Central memory CD8-positive, alpha-beta T cell (primary cell): Measurements from ENCODE around the gene NDUFB5.
"Not testable (repeated sequence)": the region's sequence is repeated elsewhere in the genome, so short reads cannot be mapped to it uniquely, and the experiment has no call there.

ENCODE experiments used
- ATAC-seq: fragments of 150-1000 bp; cut with Tn5 transposase; replicated peaks from 2 replicates; pipeline ENCODE4 v1.10.0; 2022; ENCODE audit warnings: mild to moderate bottlenecking, moderate FRiP score, moderate number of reproducible peaks; ENCODE audit not compliant: poor library complexity, severe bottlenecking; ENCODE audit errors: extremely low read depth
- DNase-seq, 2 donors: peaks; one replicate each; pipeline ENCODE4 v3.0.0; 2021; ENCODE audit warnings: low spot score in 2 of 2
- H3K27ac Mint-ChIP-seq: one replicate; pipeline ENCODE4 v1.8.0; 2022; ENCODE audit warnings: low read depth, mild to moderate bottlenecking, moderate library complexity, mixed read lengths
- H3K27me3 Mint-ChIP-seq: one replicate; pipeline ENCODE4 v1.8.0; 2022; ENCODE audit warnings: mixed read lengths
- H3K36me3 Mint-ChIP-seq: one replicate; pipeline ENCODE4 v1.8.0; 2022; ENCODE audit warnings: mild to moderate bottlenecking, moderate library complexity, mixed read lengths; ENCODE audit not compliant: insufficient read depth
- H3K4me1 Mint-ChIP-seq: one replicate; pipeline ENCODE4 v1.8.0; 2022; ENCODE audit warnings: mixed read lengths
- H3K4me3 Mint-ChIP-seq: one replicate; pipeline ENCODE4 v1.8.0; 2022; ENCODE audit warnings: mild to moderate bottlenecking, moderate library complexity, mixed read lengths
- H3K9me3 Mint-ChIP-seq: one replicate; pipeline ENCODE4 v1.8.0; 2022; ENCODE audit warnings: mixed read lengths

The NDUFB5 gene

DNA sequence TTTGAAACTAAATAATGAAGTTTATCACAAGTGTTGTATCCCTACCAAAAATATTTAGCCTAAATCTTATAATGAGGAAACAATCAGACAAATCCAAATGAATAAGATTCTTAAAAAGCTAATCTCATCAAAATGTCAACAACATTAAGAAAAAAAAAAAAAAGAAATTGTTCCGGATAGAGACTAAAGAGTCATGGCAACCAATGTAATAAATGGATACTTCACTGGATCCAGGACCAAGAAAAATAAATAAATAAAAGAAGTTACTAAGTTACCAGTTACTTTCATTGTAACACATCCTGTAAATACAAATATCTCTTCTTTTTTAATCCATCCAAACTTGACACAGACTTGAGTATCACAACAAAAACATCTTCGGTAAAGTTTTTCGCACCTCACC is 763 bp upstream of the NDUFB5 start:
- Mint-ChIP-seq H3K36me3 (peaks cover 29% of the 10 kb centered on the region), H3K4me1 (peaks cover 25% of the 10 kb centered on the region), H3K27me3 (no peaks in the 10 kb centered on the region), H3K4me3 (peak overlapping the region; percentile 98), H3K27ac (peak overlapping the region; percentile 99), H3K9me3 (no peaks in the 10 kb centered on the region)
- DNase-seq (no peak), ATAC-seq (peak; percentile 14)

DNA sequence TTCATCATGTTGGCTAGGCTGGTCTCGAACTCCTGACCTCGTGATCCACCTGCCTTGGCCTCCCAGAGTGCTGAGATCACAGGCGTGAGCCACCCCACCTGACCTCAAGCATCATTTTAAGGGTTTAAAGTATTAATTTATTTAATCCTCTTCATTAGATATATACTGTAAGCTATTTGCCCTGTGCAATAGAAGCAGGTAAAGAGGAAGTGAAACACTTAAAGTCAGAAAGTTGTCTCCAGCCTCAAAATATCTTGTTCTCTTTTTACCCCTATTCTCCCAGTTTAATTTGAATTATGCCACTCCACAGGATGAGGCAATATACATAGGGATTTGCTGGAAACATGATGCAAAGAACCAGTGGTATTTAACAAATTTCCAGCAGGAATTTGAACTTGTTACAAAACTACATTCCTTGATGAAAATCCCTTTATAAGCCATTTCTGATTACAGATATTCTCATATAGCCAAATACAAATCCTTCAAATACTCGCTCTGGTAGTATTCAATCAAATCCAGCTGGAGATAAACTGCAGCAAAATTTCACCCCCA is 2.0 kb downstream of the NDUFB5 start:
- ATAC-seq: no peak
- peak overlapping the region; percentile 11 for H3K4me3 Mint-ChIP-seq
- no peak for DNase-seq
- H3K27me3 Mint-ChIP-seq: no peaks in the 10 kb centered on the region
- peaks cover 41% of the 10 kb centered on the region for H3K4me1 Mint-ChIP-seq
- H3K9me3 Mint-ChIP-seq: no peaks in the 10 kb centered on the region
- H3K36me3 Mint-ChIP-seq: peaks cover 9% of the 10 kb centered on the region
- H3K27ac Mint-ChIP-seq: peak overlapping the region; percentile 38

DNA sequence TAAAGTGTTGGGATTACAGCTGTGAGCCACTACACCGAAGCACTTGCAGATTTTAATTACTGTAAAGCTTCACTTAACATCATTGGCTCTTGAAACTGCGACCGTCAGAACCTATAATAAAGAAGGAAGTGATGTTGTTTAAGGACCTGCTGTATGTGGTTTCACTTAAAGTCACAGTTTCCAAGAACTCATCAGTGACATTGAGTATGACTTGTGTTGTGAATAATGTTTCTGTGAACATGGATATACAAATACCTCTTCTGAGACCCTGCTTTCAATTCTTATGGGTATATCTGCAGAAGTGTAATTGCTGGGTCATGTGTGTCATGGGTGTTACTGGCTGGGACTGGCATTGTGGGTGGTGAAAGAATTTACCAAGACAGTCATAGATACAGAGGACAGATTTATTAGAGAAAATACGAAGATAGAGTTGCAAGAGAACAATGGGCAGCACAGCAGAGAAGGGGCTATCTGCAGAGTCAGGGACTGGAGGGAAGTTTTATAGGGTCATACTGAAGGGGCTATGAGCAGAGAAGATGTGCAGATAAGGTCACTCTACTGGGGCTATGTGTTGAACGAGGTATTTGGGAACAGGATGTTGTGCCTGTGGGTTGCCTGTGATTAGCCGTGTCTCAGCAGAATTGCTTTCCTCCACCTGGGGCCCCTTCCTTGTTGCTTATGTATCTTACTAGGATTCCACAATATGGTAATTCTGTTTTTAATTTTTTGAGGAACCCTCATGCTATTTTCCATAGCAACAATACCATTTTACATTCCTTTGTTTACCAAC is 4.5 kb downstream of the NDUFB5 start:
- Mint-ChIP-seq H3K4me3 (peak overlapping the region; percentile 48), H3K27ac (peak overlapping the region; percentile 80), H3K9me3 (no peaks in the 10 kb centered on the region), H3K36me3 (peaks cover 8% of the 10 kb centered on the region), H3K27me3 (no peaks in the 10 kb centered on the region), H3K4me1 (peaks cover 41% of the 10 kb centered on the region)
- peak; percentile 8 for ATAC-seq
- DNase-seq: no peak

DNA sequence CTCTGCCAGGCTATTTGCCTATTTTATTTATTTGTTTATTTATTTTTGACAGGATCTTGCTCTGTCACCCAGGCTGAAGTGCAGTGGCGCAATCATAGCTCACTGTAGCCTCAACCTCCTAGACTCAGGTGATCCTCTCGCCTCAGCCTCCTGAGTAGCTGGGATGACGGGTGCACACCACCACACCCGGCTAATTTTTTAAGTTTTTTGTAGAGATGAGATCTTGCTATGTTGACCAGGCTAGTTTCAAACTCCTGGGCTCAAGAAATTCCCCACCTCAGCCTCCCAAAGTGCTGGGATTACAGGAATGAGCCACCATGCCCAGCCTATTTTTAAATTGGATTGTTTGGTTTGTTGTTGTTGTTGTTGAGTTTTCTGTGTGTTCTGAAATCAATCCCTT is 5.5 kb downstream of the NDUFB5 start:
- Mint-ChIP-seq H3K27me3 (no peaks in the 10 kb centered on the region), H3K9me3 (no peaks in the 10 kb centered on the region), H3K4me3 (no peak overlapping the region), H3K4me1 (peaks cover 35% of the 10 kb centered on the region), H3K27ac (peak overlapping the region; percentile 80), H3K36me3 (no peaks in the 10 kb centered on the region)
- no peak for DNase-seq
- ATAC-seq: no peak

DNA sequence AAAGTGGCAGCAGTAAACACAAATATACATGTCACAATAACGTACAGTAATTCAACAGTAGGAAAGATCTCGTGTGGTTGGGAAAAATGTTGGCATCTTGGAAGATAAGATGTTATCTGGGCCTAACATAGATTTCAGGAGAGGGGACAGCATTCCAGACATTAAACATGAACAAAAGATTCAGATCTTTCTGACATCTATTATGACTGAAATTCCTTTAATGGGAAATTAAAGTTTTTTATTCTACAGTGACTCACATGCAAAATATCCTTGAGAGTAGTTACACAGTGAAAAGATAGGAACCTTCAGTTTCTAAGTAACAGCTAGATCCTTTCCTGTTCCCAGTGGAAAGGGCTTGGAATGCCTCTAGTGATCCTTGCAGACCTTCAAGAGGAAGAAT is 9.2 kb downstream of the NDUFB5 start:
- Mint-ChIP-seq H3K4me3 (no peak overlapping the region), H3K27ac (no peak overlapping the region), H3K36me3 (peaks cover 12% of the 10 kb centered on the region), H3K9me3 (no peaks in the 10 kb centered on the region), H3K4me1 (peaks cover 16% of the 10 kb centered on the region), H3K27me3 (no peaks in the 10 kb centered on the region)
- DNase-seq (no peak), ATAC-seq (no peak)

DNA sequence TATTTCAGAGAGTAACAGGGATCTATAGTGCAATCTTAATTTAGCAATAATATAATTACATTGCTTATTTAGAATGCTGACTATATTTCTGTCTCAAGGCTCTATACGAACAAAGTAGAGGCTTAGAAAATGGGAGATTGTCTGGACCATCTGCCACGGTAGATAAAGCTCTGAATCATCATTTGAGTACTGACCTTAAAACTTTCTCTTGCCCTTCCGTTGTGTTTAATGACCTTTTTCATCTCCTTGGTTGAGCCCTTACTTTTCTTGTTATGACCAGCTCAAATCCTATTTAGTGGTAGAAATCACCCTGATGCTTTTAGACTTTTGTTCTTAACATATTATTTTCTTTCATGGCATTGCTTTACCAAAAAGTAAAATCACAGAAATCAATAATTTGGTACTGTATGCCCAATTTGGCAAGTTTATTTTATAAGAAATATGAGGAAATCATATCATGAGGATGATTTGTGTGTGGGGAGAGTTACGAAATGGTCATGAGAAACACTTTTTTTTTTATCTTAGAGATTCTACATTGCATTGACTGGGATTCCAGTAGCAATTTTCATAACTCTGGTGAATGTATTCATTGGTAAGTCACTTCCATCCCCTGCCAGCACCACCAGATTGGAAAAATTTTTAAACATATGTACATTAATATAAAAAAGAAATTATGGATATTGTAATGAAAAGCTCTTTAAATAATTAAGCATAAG is 11.0 kb downstream of the NDUFB5 start:
- ATAC-seq (no peak), DNase-seq (no peak)
- H3K4me3 Mint-ChIP-seq: no peak overlapping the region
- peaks cover 20% of the 10 kb centered on the region for H3K36me3 Mint-ChIP-seq
- no peaks in the 10 kb centered on the region for H3K27me3 Mint-ChIP-seq
- H3K9me3 Mint-ChIP-seq: no peaks in the 10 kb centered on the region
- H3K4me1 Mint-ChIP-seq: peaks cover 4% of the 10 kb centered on the region
- no peak overlapping the region for H3K27ac Mint-ChIP-seq

DNA sequence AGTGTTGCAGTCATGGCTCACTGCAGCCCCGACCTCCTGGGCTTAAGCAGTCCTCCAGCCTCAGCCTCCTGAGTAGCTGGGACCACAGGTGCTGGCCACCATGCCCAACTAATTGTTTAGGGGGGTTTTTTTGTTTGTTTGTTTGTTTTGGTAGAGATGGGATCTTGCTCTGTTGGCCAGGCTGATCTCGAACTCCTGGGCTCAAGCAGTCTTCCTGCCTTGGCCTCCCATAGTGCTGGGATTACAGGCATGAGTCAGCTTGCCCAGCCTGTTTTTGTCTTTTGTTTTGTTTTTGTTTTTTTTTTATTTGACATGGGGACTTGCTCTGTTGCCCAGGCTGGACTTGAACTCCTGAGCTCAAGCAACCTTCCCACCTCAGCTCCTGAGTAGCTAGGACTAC is 17.4 kb downstream of the NDUFB5 start:
- Mint-ChIP-seq H3K27me3 (no peaks in the 10 kb centered on the region), H3K27ac (no peak overlapping the region), H3K4me3 (no peak overlapping the region), H3K36me3 (peaks cover 55% of the 10 kb centered on the region), H3K4me1 (no peaks in the 10 kb centered on the region), H3K9me3 (no peaks in the 10 kb centered on the region)
- DNase-seq (no peak), ATAC-seq (no peak)

DNA sequence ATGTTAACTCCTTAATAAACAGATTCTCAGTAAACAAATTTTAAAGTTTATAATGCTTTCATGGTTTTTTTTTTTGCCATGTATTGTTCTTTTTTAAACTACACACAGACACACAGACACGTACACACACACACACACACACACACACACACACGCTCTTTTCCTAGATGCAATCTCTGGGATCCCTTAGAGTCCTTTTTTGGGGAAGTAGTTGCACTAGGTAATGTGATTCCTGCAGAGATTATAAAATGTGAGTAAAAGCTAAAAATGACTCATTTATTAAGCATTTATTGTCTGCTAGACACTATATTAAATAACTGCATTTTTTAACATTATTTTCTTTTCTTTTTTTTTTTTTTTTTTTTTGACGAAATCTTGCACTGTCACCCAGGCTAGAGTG is 19.9 kb downstream of the NDUFB5 start:
- H3K4me1 Mint-ChIP-seq: no peaks in the 10 kb centered on the region
- H3K9me3 Mint-ChIP-seq: no peaks in the 10 kb centered on the region
- peaks cover 45% of the 10 kb centered on the region for H3K36me3 Mint-ChIP-seq
- no peak overlapping the region for H3K27ac Mint-ChIP-seq
- DNase-seq (no peak), ATAC-seq (no peak)
- no peak overlapping the region for H3K4me3 Mint-ChIP-seq
- H3K27me3 Mint-ChIP-seq: no peaks in the 10 kb centered on the region

DNA sequence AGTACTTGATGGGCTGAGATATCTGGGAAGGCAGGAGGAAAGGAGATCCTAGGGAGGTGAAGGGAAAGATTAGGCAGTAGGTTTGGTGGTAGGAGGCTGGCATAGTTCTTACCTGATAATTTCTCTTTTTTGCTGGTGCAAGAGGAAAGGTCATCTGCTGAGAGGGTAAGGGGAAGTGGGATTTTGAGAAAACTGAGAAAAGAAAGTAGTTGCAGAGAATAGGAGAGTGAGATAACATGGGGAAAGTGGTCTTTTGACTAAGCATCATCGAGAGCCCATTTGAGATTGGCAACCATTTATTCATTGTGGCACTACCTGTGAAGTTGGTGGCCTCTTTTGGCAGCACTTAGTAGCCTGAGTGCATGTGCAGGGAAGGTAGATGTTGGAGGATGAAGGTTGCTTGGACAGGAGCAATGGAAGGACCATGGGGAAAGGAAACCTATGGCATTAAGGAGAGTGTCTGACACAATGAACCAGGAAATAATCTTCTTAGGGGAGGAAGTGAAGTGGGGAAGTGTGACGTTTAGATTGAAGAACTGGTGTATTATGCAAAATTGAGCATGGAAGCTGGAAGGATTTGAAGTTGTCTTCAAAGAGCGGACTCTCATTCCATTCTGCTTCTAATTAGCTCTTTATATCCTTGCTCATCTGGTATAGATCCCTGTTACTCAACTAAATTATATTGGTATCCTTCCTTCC is 26.3 kb downstream of the NDUFB5 start:
- ATAC-seq (no peak), DNase-seq (no peak)
- no peak overlapping the region for H3K4me3 Mint-ChIP-seq
- no peaks in the 10 kb centered on the region for H3K9me3 Mint-ChIP-seq
- H3K27ac Mint-ChIP-seq: no peak overlapping the region
- H3K36me3 Mint-ChIP-seq: no peaks in the 10 kb centered on the region
- H3K4me1 Mint-ChIP-seq: no peaks in the 10 kb centered on the region
- H3K27me3 Mint-ChIP-seq: no peaks in the 10 kb centered on the region

DNA sequence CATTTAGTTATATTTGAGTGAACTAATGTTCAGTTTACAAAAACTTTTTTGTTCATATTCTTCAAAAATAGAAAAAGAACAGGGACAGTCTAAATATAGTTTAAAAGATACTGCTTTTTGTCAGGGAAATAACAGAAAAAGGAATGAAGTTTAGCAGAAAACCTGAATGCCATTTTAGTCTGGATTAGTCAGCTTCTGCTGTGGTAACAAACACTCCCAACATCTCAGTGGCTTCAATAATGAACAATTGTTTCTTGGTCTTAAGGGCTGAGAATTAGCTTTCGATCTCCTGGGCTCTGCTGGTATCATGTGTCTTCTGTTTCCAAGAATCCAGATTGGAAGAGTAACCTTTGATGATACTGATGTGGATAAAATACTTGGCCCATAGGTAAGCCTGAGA is 35.9 kb downstream of the NDUFB5 start:
- no peaks in the 10 kb centered on the region for H3K9me3 Mint-ChIP-seq
- DNase-seq: no peak
- no peak overlapping the region for H3K27ac Mint-ChIP-seq
- H3K36me3 Mint-ChIP-seq: no peaks in the 10 kb centered on the region
- no peak overlapping the region for H3K4me3 Mint-ChIP-seq
- no peak for ATAC-seq
- H3K27me3 Mint-ChIP-seq: no peaks in the 10 kb centered on the region
- no peaks in the 10 kb centered on the region for H3K4me1 Mint-ChIP-seq

DNA sequence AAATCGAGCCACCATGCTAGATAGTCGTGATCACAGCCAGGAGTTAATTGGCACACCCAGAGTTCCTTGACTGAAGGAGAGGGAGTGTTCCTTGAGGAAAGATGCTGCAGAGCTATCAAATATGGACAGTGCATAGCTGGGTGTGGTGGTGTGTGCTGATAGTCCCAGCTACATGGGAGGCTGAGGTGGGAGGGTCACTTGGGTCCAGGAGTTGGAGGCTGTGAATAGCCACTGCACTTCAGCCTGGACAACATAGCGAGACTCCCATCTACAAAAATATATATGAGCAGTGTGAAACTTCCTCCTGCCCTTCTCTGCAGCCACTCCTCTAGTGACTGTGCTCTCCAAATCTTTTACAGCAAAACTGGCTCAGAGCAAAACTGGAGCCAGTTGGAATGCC is 38.3 kb downstream of the NDUFB5 start:
- no peaks in the 10 kb centered on the region for H3K36me3 Mint-ChIP-seq
- no peak for ATAC-seq
- no peaks in the 10 kb centered on the region for H3K4me1 Mint-ChIP-seq
- DNase-seq: no peak
- H3K9me3 Mint-ChIP-seq: no peaks in the 10 kb centered on the region
- H3K27me3 Mint-ChIP-seq: no peaks in the 10 kb centered on the region
- H3K27ac Mint-ChIP-seq: no peak overlapping the region
- no peak overlapping the region for H3K4me3 Mint-ChIP-seq

DNA sequence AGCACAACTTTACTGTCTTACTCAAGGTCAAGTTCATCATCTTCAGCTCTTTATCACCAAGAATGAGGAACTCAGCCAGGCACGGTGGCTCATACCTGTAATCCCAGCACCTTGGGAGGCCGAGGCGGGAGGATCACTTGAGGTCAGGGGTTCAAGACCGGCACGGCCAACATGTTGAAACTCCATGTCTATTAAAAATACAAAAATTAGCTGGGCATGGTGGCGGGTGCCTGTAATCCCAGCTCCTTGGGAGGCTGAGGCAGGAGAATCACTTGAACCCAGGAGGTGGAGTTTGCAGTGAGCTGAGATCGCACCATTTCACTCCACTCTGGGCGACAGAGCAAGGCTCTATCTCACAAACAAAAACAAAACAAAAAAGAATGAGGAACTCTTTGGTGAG is 39.2 kb downstream of the NDUFB5 start:
- DNase-seq, H3K36me3 Mint-ChIP-seq, H3K4me1 Mint-ChIP-seq, ATAC-seq, H3K9me3 Mint-ChIP-seq, H3K4me3 Mint-ChIP-seq, H3K27ac Mint-ChIP-seq, H3K27me3 Mint-ChIP-seq: not testable (repeated sequence)
